CD4-positive, alpha-beta T cell treated with Interleukin-6 for 4 hours (primary cell): ENCODE measurements around the gene SLC44A4.

Experiments
- DNase-seq: peaks from one replicate; pipeline ENCODE4 v3.0.0-alpha.2; 2020; ENCODE audit warnings: mixed read lengths

Gene SLC44A4

DNA sequence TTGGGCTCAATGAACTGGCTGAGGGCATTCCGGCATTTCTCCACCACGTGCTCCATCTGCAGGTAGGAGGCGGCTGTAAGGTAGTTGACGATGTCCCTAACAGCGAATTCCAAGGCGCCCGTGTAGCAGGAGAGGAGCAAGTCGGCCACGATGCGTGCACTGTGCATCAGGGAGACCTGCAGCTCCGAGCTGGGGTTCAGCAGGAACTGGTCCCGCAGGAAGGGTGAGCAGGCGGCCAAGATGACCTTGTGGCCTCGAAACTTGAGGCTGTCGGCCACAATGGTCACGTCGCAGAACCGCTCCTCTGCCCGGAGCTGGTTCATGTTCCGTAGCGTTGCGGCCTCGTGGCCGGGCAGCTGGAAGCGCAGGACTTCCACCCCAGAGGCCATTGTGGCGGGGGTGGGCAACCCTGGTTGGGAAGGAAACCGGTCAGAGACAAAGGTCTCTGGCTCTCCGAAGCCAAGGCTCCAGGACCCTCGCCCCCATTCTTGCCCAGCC is 22.2 kb upstream of the SLC44A4 start:
- no peak for DNase-seq

DNA sequence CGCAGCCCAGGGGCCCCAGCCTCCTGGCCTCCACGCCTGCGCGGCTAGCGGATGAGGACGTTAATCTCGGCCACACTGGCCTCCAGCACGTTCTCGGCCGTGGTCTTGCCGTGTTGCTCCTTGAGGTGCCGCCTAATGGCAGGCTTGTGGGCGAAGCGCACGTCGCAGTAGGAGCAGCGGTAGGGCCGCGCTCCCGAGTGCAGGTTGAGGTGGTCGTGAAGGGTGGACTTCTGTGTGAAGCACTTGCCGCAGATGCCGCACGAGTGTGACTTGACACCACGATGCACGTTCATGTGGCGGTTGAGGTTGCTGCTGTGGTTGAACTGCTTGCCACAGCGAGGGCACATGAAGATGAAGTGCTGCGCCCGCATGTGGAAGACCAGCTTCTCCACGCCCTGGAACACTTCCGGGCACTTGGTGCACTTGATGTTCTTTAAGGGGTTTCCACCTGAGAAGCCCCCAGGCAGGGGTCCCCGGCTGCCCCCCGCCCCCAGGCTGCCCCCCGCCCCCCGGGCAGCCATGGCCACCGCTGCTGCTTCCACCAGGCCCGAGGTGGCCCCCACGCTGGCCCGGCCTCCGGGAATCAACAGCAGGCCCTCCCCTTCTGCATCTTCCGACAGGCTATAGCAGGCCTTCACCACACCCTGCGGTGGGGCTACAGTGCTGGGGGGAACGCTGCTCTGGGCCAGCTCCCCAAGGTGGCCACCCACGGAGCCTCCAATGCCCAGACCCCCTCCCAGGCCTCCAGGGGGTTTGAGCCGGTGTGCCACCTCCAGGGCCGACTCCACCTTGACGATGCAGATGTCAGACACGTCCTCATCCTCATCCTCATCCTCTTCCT is 21.3 kb upstream of the SLC44A4 start:
- no peak for DNase-seq

DNA sequence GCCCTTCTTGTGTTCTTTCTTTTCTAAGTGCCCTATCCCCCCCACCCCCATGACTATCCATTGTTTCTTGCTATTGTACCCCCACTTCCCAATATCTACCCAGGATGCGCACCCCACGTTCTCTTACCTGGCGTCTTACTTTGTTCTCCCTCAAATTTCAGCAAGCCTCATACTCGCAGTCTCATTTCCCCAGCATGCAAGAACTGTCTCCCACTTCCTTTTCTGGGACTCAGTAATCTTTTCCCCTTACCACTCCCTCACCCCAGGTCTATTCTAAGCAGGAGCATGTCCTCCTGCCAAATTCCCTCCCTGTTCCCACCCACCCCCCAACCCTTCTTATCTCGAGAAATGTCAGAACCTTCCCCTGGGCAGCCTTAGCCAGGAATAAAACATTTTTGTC is 20.4 kb upstream of the SLC44A4 start:
- DNase-seq, result no peak

DNA sequence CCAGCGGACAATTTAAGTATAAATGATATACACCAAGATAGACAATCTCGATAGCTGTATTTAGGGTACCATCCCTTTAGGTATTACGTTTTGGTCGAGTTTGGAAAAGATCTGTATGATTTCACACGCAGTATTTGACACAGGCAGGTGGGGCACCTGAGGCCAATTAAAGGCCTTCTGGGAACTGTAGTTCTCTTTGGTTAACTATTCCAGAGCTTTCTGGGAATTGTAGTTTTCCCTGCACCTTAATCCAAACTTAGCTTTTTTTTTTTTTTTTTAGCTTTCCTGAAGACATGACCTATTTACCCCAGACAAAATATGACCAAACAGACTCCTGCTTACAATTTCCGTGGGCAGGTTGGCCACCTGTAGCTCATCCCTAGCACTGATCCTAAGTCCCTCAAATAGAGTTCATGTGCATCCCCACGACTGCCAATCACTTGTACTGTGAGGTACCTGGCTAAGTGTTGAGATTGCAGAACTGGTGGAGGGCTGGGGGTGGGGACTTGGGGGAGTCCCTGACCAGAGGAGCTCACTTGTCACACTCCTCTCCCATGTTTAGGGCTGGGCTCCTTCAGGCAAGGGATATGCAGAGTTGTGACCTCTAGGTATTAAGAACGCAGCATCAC is 19.7 kb upstream of the SLC44A4 start:
- peak; percentile 52 for DNase-seq

DNA sequence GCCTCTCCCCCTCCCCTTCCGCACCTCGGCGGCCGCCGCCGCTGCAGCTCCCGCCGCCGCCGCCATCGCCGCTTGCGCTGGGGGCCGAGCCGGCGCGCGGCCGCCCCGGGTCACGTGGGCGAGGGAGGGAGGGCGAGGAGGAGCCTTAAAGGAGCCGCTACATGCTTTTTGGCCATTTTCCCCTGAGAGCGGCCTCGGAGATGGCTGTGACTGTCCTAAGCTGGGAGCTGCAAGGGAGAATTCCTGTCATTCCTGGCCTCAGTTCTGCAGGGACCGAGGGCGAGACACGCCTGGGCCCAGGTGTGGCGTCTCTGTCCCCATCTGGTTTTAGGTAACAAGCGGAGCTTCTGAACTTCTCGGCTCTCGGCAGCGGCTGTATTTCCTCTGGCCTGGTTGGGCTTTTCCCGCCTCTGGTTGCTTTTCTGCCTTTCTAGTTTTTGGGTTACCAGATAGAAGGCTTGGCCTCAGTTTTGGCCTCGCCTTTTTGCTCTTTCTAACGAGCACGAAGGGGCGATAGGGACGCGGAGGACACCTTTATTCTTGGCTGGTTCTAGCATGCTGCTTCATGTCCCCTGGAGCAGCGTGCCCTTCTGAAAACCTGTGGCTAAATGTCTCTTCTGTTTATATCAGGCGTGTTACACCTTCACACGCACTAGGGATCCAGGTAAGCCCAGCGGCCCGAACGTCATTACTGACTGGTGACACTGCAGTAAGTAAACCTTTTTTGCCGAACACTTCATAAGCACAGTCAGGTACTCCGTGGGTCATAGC is 19.0 kb upstream of the SLC44A4 start, which contains the start of gene EHMT2:
Gene EHMT2, minus strand, starts transcription at position 87 of the 771 bp plus-strand sequence. Its CDS starts 21 bp downstream, at position 66.
- peak; percentile 85 for DNase-seq

DNA sequence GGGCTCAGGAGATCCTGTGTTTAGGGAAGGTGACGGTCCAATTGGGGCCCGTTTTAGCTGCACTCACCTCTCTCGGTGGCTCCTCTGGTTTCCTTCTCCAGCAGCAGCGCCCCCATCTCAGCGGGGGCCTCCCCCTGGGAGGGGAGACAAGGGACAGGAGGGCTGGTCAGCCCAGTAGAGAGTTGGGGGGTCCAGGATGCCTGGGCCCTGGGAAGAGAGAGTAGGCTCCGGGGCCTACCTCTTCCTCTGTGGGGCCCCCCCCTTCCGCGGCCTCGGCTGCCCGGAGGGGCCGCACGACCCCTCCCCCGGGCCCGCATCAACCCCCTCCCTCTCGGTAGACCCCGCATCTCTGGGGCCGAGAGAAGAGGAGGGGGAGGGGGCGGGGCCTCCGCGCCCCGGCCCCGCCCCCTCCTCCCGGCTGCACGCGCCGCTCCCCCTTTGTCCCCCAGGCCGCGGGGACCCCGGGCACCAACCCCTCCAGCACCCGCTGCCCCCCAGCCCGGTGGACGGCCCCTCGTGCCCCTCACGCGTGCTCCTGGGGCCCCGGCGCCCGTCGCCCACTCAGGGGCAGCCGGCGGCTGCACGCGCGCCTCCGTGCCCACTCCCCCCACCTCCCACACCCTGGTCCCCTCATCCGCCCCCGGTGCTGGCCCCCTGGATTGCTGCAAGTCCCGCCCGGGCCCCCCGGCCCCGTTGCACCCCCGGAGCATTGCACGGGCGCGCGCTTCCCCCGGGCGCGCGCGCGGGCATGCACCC is 18.2 kb upstream of the SLC44A4 start:
- DNase-seq, result peak; percentile 10

DNA sequence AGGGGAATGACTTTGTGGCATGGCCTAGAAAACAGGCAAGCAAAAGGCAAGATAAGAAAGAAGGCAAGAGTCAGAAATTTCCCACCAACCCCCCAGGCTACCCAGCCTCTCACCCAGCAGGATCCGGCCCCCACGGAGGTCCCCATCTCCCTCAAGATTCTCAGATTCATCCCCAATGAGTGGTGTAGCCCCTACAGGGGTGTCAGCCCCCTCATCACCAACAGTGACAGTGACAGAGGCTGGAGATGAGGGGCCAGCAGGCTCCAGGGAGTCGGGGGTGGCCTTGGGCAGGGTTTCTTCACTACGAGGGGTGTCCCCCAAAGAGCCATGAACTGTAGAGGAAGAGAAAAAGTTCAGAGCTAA is 17.7 kb upstream of the SLC44A4 start:
- DNase-seq, result no peak

DNA sequence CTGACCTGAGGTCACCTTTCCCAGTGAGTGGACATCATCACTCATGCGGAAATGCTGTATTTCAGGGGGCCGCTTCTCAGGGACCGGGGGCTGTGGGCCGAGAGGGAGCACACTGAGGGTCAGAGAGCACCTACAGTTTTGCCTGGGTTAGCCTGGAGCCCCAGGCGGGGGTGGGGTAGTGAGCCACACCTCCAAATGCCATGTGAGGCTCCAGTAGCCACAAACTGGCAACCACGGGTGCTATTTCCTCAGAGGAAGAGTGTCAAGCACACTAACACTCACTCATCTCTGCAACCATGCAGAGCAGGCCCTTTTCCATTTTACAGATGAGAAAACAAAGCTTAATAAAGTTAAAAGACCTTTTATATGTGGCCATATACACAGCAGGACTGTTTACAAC is 14.0 kb upstream of the SLC44A4 start:
- no peak for DNase-seq

DNA sequence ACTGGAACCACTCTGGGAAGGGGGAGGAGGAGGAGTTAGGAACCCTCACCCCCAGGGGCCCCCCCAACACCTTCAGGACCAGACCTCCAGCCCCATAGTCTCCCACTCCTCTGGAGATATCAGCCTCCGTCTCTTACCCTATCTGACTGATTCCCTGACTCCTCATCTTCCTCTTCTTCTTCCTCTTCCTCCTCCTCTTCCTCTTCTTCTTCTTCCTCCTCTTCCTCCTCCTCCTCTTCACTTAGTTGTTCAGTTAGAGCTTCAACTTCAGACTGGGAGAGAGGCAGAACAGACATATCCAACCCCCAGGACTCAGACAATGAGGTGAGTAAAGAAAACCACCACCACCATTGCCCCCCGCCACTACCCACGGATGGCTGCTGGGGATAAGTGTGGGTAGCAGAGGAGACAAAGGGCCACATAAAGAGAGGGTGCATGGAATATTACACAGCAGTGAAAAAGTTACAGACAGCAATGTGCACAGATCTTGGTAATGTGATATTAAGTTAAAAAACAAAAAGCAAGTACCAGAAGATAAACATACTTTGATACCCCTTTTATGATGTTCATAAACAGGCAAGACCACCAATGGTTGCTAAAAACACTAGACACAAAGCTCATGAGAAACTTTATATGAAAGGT is 10.7 kb upstream of the SLC44A4 start:
- no peak for DNase-seq

DNA sequence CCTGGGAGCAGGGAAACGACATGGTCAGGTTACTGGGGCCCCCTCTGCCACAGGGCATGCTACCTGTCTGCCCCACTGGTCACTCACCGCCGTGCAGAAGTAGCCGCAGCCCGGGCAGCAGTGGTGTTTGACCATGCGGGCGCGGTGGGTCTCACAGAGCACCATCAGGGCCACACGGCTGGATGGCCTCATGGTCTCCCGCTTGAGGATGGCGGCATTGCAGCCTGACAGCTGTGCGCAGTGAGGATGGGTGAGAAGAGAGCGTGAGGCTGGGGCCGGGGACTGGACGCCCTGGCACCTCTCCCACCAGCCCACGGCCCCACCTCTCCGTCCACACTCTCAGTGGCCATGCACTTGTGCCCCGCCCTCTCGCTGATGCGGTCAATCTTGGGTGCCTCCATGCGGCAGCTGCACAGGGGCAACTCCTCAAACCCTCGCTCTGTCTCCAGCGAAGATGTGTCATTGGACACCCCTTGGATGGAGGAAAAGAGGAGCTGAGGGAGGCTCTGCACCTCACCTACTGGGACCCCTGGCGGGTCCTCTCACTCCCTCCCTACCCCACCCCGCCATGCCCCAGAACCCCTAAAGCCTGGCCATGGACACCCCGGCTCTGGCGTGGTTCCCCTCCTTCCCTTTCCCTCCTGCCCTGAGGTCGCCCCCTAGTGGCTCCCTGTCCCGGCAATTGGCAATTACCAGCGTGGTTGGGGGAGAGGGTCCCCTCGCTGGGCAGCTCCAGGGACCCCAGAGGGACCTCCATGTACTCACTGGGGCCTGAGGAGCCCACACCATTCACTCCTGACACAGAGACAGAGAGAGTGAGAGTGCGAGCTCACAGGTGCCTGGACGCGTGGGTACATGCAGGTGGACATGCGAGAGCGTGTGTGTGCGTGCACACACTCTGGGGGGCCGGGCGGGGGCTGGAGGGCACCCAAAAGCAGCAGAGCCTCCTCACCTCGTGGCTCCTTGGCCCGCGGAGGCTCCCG is 9.8 kb upstream of the SLC44A4 start:
- peak; percentile 69 for DNase-seq

DNA sequence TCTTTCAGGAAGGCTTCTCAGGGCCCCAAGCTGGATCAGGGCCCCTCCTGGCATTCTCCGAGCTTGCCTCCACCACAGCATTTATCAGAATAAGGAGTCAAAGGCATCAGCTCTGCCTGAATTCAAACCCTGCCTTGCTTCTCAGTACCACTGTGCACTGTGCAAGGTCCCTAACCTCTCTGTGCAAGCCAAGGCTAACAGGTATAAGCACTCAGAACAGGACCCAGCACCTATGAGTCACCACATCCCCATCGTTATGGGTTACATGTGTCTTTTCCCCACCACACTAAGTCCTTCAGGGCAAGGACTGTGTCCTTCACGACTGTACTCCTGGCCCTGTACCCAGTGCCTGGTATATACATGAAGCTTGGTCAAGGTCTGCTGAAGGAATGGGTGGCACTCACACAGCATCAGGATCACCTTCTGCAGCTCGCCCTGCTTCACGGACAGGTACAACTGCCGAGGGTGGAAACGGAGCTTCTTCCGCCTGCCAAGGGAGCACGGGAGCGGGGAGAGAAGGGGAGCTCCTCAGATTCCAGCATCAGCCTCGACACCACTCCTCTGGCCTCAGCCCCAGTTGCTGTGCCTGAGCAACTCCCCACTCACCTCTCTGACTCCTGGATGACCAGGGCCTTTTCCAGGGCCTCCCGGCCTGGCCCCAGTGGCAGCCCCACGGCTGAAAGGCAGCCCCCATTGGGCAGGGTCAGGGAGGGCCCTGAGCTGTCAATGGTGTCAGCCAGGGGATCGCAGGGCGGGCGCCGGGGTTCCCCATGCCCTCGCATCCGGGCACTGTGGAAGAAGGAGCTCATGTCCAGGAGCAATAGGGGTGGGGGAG is 8.6 kb upstream of the SLC44A4 start:
- no peak for DNase-seq

DNA sequence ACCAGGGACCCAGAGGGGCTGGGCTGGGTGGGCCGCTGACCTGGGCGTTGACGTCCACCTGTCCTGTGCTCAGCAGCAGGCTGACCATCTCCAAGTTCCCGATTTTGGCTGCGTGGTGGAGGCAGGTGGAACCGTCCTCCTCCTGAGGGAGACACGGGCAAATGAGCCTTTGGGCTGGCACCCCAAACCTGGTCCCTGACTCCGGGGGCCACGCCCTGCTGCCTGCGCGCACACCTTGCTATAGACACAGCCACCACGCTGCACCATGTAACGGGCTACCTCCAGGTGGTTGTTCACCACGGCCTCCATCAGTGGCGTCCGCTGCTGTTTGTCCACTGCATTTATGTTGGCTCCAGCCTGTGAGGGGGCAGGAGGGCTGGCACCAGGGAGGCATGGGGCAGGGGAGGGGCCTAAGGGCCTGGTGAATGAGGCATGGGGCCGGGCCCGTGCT is 7.8 kb upstream of the SLC44A4 start:
- no peak for DNase-seq

DNA sequence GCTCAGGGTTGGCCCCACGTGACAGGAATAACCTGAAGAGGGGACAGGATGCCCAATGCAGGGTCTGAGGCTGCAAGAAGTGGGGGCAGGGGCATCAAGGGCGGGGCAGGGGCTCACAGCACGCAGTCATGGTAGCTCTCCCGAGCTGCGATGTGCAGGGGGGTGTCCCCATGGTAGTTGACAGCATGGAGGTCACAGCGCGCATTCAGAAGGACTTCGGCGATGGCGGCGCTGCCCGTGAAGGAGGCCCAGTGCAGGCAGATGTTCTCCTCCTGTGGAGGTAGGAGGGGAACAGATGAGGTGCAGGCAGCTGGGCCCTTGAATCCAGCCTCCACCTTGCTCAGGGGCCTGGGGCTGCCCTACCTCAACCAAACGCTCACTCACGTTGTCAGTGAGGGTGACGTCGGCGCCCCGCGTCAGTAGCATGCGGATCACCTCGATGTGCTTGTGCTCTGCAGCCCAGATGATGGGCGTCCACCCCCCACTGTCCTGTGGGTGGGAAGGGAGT is 5.8 kb upstream of the SLC44A4 start:
- no peak for DNase-seq

DNA sequence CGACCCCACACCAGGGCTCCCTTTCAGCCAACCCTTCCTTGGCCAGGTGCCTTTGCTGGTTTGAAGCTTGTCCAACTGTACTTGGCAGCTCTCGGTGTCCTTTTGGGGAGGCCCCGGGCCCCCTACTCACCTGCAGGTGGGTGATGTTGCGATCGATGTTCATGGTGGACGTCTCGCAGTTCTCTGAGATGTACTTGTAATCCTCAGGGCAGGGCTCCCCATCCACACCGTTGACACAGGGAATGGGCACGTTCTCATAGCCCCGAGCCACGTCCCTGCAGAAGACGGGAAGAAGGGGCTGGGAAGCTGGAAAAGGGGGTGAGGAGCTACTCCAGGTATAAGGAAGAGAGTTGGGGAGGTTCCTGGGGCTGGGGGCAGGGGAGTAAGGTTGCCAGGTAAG is 4.9 kb upstream of the SLC44A4 start:
- no peak for DNase-seq

DNA sequence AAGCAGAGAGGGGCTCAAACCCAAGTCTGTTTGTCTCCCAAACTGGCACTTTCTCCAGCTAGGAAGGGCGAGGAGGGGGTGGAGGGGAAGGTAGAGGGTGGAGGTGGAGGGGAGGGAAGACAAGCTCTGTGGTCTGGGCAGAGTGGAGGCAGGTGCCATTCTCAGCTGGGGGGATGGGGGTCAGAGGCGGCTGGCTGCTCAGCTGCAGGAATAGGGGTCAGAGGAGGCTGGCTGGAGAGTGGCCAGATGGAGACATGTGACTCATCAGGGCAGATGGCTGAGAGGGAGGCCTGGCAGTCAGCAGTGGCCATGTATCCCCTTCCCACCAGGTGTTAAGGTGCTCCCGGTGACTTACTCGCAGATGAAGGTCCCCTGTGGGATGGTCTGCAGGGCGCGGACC is 3.5 kb upstream of the SLC44A4 start:
- DNase-seq, result no peak

DNA sequence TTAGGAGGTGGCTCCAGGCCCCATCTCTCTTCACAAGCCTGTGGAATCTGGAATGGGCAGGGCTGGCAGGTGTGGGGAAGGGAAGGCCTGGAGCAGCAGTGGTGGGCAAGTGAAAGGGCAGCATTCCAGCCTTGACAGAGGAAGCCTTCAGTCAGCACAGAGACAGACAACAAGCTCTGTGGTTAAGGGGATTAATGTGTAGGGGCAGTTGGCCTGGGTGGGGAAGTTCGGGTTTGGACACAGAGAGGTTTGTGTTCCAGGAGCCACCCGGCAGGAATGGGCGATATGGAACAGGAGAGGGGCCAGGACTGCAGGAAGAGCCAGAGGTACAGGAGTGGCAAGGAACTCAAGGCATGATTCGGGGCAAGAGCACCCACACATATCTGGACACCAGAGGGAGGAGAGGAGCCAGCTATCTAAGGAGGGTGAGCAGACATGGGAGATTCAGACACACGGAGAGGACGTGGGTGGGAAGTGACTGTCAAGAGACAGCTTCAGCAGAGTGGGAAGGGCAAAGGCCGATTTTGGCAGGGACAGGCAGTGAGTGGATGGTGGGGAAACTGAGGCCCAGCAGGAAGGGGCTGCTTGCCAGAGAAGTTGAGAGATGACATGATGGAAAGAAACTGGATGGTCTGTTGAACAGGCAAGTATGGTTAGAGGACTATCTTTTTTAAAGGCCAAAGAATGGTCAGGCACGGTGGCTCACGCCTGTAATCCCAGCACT is 2.5 kb upstream of the SLC44A4 start:
- DNase-seq, result no peak

DNA sequence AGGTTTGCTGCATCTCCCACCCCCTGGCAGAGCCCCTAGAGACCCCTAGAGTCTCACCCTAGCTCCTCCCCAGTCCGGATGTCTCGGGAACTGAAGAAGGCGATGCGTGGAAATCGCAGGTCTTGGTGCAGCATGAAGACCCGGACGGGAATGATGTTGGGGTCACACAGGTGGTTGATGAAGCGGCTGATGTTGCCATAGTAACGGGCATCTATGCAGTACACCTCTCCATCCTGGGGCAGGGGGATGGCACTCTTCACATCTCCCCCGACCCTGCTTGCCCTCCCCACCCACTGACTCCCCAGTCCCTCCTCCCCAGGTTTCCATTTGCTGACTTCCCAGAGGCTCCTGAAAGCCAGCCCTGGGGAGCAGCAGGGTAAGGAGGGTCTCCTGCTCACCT is 1.8 kb upstream of the SLC44A4 start:
- no peak for DNase-seq

DNA sequence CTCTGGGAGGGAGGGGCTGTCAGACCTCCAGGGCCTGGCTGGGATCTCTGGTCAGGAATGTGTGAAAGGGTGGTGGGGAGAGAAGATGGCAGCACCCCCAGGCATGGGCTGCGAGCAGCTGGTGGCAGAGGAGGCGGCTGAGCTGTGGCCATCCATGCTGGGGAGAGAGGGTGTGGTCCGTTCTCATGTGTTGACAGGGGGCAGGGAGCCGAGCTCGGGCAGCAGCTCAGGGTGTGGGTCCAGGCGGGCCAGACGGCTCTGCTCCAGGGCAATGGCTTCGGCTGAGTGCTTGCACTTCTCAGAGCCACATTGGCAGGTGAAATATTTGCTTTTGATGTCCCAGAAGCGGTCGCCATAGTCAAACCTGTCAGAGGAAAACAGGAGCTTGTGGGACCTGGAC is 1.1 kb upstream of the SLC44A4 start:
- no peak for DNase-seq

DNA sequence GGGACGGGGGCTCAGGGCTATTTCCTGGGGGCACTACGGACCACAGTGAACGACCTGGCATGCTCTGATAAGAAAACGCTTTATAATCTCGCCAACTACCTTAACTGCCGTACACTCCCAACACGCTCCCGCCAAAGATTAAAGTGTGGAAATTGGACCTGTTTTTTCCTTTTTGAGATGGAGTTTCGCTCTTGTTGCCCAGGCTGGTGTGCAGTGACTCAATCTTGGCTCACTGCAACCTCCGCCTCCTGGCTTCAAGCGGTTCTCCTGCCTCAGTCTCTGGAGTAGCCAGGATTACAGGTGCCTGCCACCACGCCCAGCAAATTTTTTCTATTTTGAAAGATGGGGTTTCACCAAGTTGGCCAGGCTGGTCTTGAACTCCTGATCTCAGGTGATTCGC is 346 bp upstream of the SLC44A4 start:
- no peak for DNase-seq
